ENCODE results near the gene GNA15.

Gene GNA15

GRCh38 chr19:3106509-3107141, 29.2 kb upstream of the GNA15 start:
- no peak for DNase-seq

- DNase-seq = no peak
Measured at GRCh38 chr19:3107658-3108057, 28.2 kb upstream of the GNA15 start.

- DNase-seq = peak; percentile 83
Measured at GRCh38 chr19:3108775-3109174, 27.1 kb upstream of the GNA15 start.

- no peak for DNase-seq
Measured at GRCh38 chr19:3109491-3109890, 26.3 kb upstream of the GNA15 start.

GRCh38 chr19:3110126-3110825, 25.6 kb upstream of the GNA15 start:
- DNase-seq = no peak

GRCh38 chr19:3111586-3112247, 24.1 kb upstream of the GNA15 start:
- no peak for DNase-seq

GRCh38 chr19:3112375-3113099, 23.3 kb upstream of the GNA15 start:
- DNase-seq = no peak

GRCh38 chr19:3113100-3114017, 22.5 kb upstream of the GNA15 start:
- DNase-seq = no peak

GRCh38 chr19:3114018-3114726, 21.7 kb upstream of the GNA15 start:
- DNase-seq = no peak

GRCh38 chr19:3114811-3115210, 21.0 kb upstream of the GNA15 start:
- DNase-seq = no peak

- DNase-seq = no peak
Measured at GRCh38 chr19:3115411-3115810, 20.4 kb upstream of the GNA15 start.

GRCh38 chr19:3115916-3116602, 19.8 kb upstream of the GNA15 start:
- no peak for DNase-seq

- DNase-seq = no peak
Measured at GRCh38 chr19:3116621-3117020, 19.2 kb upstream of the GNA15 start.

GRCh38 chr19:3117716-3118115, 18.1 kb upstream of the GNA15 start:
- no peak for DNase-seq

GRCh38 chr19:3118232-3119070, 17.4 kb upstream of the GNA15 start:
- no peak for DNase-seq

GRCh38 chr19:3119071-3119595, 16.7 kb upstream of the GNA15 start:
- no peak for DNase-seq

- DNase-seq = no peak
Measured at GRCh38 chr19:3119693-3120380, 16.0 kb upstream of the GNA15 start.

GRCh38 chr19:3120611-3121276, 15.1 kb upstream of the GNA15 start:
- no peak for DNase-seq

- no peak for DNase-seq
Measured at GRCh38 chr19:3121396-3121795, 14.4 kb upstream of the GNA15 start.
